ENCODE data around the gene PTPN22. TPM values are rescaled to one million over a fixed set of nuclear protein-coding genes. Genes with fewer than 3 reads are reported as not detected.

The PTPN22 gene
- total and polyA plus RNA-seq, 2 experiments from 2014 or later = 0.86 to 1.6 TPM

DNA sequence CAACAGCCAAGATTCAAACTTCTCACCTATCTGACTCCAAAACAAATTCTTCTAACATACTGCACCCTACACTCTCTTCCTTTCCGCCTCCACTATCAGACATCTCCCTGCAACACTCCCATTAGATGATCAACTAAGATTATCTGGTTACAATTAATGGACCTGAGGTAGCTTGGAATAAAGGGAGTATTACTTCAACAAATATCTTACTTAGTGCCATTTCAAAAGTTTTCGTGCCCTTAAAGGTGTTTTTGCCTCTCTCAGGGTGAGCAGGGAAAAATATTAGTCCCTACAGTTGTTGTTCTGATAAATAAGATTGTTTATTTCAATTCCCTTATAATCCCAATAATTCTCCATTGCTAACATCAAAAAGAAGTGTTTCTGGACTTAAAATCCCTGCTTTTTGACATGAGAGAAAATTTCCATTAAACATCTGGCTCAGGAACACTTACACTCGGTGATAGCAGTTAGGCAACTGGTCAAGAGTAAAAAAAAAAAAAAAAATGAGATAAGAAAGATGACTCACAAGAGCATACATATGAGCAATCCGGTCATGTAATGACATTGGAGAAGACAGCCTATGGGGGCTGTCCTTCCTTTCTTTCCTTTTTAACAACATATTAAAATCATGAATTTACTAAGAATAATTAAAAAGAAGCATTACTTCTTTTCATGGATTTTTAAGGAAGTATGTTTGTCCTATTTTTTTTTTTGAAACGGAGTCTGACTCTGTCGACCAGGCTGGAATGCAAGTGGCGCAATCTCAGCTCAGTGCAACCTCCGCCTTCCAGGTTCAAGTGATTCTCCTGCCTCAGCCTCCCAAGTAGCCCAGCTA is 66.9 kb downstream of the PTPN22 start:
- H3K9me2 ChIP-seq (ENCODE audit: insufficient read depth) = no peaks in the 10 kb centered on the region
- no peaks in the 10 kb centered on the region for H3K27me3 ChIP-seq (replicated peaks; ENCODE audit: insufficient read depth)
- peaks cover 28% of the 10 kb centered on the region for H3K4me1 ChIP-seq (ENCODE audit: insufficient read depth)
- no peak overlapping the region for H3K4me3 ChIP-seq
- H3K79me2 ChIP-seq (ENCODE audit: insufficient read depth) = peaks cover 100% of the 10 kb centered on the region
- H3K9ac ChIP-seq = no peak overlapping the region
- WGBS, 2 experiments (ENCODE audit: low coverage in 1 of 2, low lambda C conversion rate in 2 of 2, missing lambda C conversion rate in 2 of 2) = 59 to 63% methylated on average over 8 of the region's 8 CpGs
- no peaks in the 10 kb centered on the region for H3K9me3 ChIP-seq (ENCODE audit: low read depth)
- H2AFZ ChIP-seq = no peak overlapping the region
- peak; percentile 82 for DNase-seq
- TF ChIP-seq EZH2 (IDR thresholded peaks at IDR 0.05; ENCODE audit: insufficient read depth, poor library complexity, severe bottlenecking) = no peak
- no peak for TF ChIP-seq EZH2phosphoT487 (IDR thresholded peaks at IDR 0.05; ENCODE audit: insufficient read depth, low read depth)
- in situ Hi-C loops (cut with MboI) = no loop called here
- 0 out of 2 replicates have a peak overlapping the region, but pooled peaks have one; percentile 12 for H3K27ac ChIP-seq
- H4K20me1 ChIP-seq (ENCODE audit: insufficient read depth) = no peaks in the 10 kb centered on the region; the same call in 1 of the 2 replicates
- H3K4me2 ChIP-seq (ENCODE audit: unreplicated experiment) = peak overlapping the region; percentile 33
- peaks cover 3% of the 10 kb centered on the region; the same call in 1 of the 2 replicates for H3K36me3 ChIP-seq (ENCODE audit: low read depth)
- peaks cover 24% of the 10 kb centered on the region for H3F3A ChIP-seq (ENCODE audit: insufficient read depth)

GRCh38 chr1:113802367-113803007 is 69.0 kb downstream of the PTPN22 start:
- Histone ChIP-seq H3K4me1 (ENCODE audit: insufficient read depth) (peaks cover 12% of the 10 kb centered on the region), H3K27me3 (replicated peaks; ENCODE audit: insufficient read depth) (no peaks in the 10 kb centered on the region), H3K4me3 (no peak overlapping the region), H3K36me3 (ENCODE audit: low read depth) (peaks cover 3% of the 10 kb centered on the region; the same call in 1 of the 2 replicates), H3F3A (ENCODE audit: insufficient read depth) (peaks cover 6% of the 10 kb centered on the region; the same call in 1 of the 2 replicates), H3K79me2 (ENCODE audit: insufficient read depth) (peaks cover 100% of the 10 kb centered on the region), H3K4me2 (ENCODE audit: unreplicated experiment) (no peak overlapping the region), H2AFZ (no peak overlapping the region), H4K20me1 (ENCODE audit: insufficient read depth) (no peaks in the 10 kb centered on the region), H3K9me3 (ENCODE audit: low read depth) (no peaks in the 10 kb centered on the region), H3K27ac (no peak overlapping the region), H3K9ac (no peak overlapping the region), H3K9me2 (ENCODE audit: insufficient read depth) (no peaks in the 10 kb centered on the region)
- DNase-seq = no peak
- in situ Hi-C loops (cut with MboI) = no loop called here
- TF ChIP-seq EZH2phosphoT487 (IDR thresholded peaks at IDR 0.05; ENCODE audit: insufficient read depth, low read depth) (no peak), EZH2 (IDR thresholded peaks at IDR 0.05; ENCODE audit: insufficient read depth, poor library complexity, severe bottlenecking) (no peak)
- 98 to 99% methylated on average over 3 of the region's 3 CpGs for WGBS, 2 experiments (ENCODE audit: low coverage in 1 of 2, low lambda C conversion rate in 2 of 2, missing lambda C conversion rate in 2 of 2)

- peaks cover 100% of the 10 kb centered on the region for H3K79me2 ChIP-seq (ENCODE audit: insufficient read depth)
- TF ChIP-seq EZH2 (IDR thresholded peaks at IDR 0.05; ENCODE audit: insufficient read depth, poor library complexity, severe bottlenecking) (no peak), EZH2phosphoT487 (IDR thresholded peaks at IDR 0.05; ENCODE audit: insufficient read depth, low read depth) (no peak)
- H2AFZ ChIP-seq = no peak overlapping the region
- H3K27ac ChIP-seq = no peak overlapping the region
- no peaks in the 10 kb centered on the region for H3K9me3 ChIP-seq (ENCODE audit: low read depth)
- H3K9me2 ChIP-seq (ENCODE audit: insufficient read depth) = no peaks in the 10 kb centered on the region
- peaks cover 12% of the 10 kb centered on the region for H3K4me1 ChIP-seq (ENCODE audit: insufficient read depth)
- H3K27me3 ChIP-seq (replicated peaks; ENCODE audit: insufficient read depth) = no peaks in the 10 kb centered on the region
- 0 out of 2 replicates have a peak, but pooled peaks cover 18% of the 10 kb centered on the region for H3K36me3 ChIP-seq (ENCODE audit: low read depth)
- peaks cover 2% of the 10 kb centered on the region; the same call in 1 of the 2 replicates for H3F3A ChIP-seq (ENCODE audit: insufficient read depth)
- no peak overlapping the region for H3K4me3 ChIP-seq
- no peaks in the 10 kb centered on the region; the same call in 1 of the 2 replicates for H4K20me1 ChIP-seq (ENCODE audit: insufficient read depth)
- no peak overlapping the region for H3K9ac ChIP-seq
- WGBS, 2 experiments (ENCODE audit: low coverage in 1 of 2, low lambda C conversion rate in 2 of 2, missing lambda C conversion rate in 2 of 2) = 96 to 97% methylated on average over 3 of the region's 3 CpGs
- DNase-seq = no peak
- H3K4me2 ChIP-seq (ENCODE audit: unreplicated experiment) = no peak overlapping the region
- in situ Hi-C loops (cut with MboI) = no loop called here
Observed at GRCh38 chr1:113800487-113800886, 71.0 kb downstream of the PTPN22 start.

DNA sequence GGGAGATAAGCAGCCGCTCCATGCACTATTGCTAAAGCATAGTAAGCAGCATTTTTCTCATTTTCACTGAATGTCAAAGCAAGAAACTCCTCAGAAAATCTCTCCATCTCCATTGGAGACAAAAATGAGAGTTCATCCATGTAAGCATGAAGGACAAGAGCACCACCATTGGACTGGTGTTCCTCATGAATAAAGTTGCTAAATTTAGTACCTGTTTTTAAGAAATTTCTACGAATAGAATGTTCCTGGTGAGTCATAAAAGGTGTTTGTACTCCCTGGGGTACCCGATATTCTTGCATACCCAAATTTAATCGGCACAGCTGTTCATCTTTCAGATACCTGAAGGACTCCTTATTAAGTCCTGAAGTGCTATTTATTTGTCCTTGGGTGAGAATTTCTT is 74.0 kb downstream of the PTPN22 start:
- Histone ChIP-seq H3K27ac (no peak overlapping the region), H3K9me3 (ENCODE audit: low read depth) (no peaks in the 10 kb centered on the region), H3K9ac (no peak overlapping the region), H4K20me1 (ENCODE audit: insufficient read depth) (no peaks in the 10 kb centered on the region; the same call in 1 of the 2 replicates), H3F3A (ENCODE audit: insufficient read depth) (peaks cover 30% of the 10 kb centered on the region), H3K36me3 (ENCODE audit: low read depth) (peaks cover 24% of the 10 kb centered on the region; the same call in 1 of the 2 replicates), H3K4me3 (no peak overlapping the region), H3K9me2 (ENCODE audit: insufficient read depth) (no peaks in the 10 kb centered on the region), H3K4me1 (ENCODE audit: insufficient read depth) (peaks cover 17% of the 10 kb centered on the region), H3K4me2 (ENCODE audit: unreplicated experiment) (no peak overlapping the region), H2AFZ (no peak overlapping the region), H3K27me3 (replicated peaks; ENCODE audit: insufficient read depth) (no peaks in the 10 kb centered on the region), H3K79me2 (ENCODE audit: insufficient read depth) (peaks cover 91% of the 10 kb centered on the region)
- in situ Hi-C loops (cut with MboI) = no loop called here
- no peak for DNase-seq
- TF ChIP-seq EZH2phosphoT487 (IDR thresholded peaks at IDR 0.05; ENCODE audit: insufficient read depth, low read depth) (no peak), EZH2 (IDR thresholded peaks at IDR 0.05; ENCODE audit: insufficient read depth, poor library complexity, severe bottlenecking) (no peak)
- WGBS, 2 experiments (ENCODE audit: low coverage in 1 of 2, low lambda C conversion rate in 2 of 2, missing lambda C conversion rate in 2 of 2) = 96 to 99% methylated on average over 4 of the region's 4 CpGs

Data from GM23248 (cell line).